ENCODE results near the gene MTOR.
"Not testable (repeated sequence)": the region's sequence is repeated elsewhere in the genome, so short reads cannot be mapped to it uniquely, and the experiment has no call there.

MTOR gene

DNA sequence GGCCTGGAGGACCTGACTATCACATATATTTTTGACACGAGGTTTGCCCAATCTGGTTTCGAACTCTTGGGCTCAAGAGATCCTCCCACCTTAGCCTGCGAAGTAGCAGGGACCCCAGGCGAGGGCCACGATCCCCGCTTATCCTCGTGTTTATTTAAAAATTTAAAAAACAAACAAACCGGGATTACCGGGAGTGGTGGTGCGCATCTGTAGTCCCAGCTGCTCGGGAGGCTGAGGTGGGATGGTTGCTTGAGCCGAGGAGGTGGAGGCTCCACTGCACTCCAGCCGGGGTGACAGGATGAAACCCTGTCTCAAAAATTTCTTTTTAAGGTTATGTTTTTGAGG lies 162.2 kb downstream of the MTOR start:
- Histone ChIP-seq H3K27ac (peak overlapping the region; percentile 96), H3K4me3 (ENCODE audit: low read depth, low read length) (peak overlapping the region; percentile 86), H3K27me3 (ENCODE audit: insufficient read depth, low read depth, severe bottlenecking) (no peaks in the 10 kb centered on the region), H3K9me3 (ENCODE audit: severe bottlenecking) (no peaks in the 10 kb centered on the region), H3K36me3 (peaks cover 36% of the 10 kb centered on the region)
- DNase-seq = no peak
- no peak for TF ChIP-seq CTCF (IDR thresholded peaks at IDR 0.05; ENCODE audit: low read depth, low read length)

DNA sequence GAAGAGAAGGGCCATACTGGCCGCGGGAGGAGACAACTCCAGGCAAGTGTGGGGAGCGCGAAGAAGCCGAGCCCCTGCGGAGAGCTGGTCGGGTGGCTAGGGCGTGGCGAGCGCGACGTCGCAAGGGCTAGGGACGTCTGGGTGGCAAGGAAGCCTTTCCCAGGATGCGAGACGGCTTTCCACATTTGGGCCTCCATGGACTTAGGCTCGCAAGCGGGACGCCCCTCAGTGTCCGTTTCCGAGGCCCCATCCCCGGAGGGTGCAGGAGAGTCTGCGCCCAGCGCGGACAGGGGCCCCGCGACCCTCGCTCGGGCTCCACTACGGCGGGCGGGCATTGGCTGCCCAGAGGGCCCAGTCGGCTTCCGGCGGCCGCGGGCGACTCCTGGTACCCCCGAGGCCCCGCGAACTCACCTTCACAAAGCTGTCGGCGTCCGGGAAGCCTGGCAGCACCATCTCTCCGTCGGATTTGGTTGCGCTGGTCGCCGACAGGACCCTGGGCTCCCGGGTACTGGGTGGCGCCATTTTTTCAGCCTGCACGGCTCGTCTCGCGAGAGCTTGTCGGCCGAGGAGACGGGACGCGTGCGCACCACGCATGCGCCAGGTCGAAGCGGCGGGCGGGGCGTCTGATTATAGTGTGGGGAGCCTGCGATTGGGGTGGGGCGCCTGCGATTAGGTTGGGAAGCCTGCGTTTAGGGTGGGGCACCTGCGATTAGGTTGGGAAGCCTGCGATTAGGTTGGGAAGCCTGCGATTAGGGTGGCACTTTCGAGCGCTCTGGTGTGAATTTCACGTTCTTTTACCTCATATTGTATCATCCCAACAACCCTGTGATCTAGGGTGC lies 162.8 kb downstream of the MTOR start, which contains the start of gene EXOSC10:
EXOSC10 (minus strand) TSS at position 560 of the 839 bp plus-strand sequence; CDS start at position 522, 38 bp downstream.
- peak within 1 kb of the TSS; percentile 96 for H3K27ac ChIP-seq
- no peaks in the 10 kb centered on the region for H3K27me3 ChIP-seq (ENCODE audit: insufficient read depth, low read depth, severe bottlenecking)
- H3K4me3 ChIP-seq (ENCODE audit: low read depth, low read length) = peak within 1 kb of the TSS; percentile 86
- peak; percentile 95 for DNase-seq
- TF ChIP-seq CTCF (IDR thresholded peaks at IDR 0.05; ENCODE audit: low read depth, low read length) = no peak
- H3K36me3 ChIP-seq = peaks cover 42% of the 10 kb centered on the region
- H3K9me3 ChIP-seq (ENCODE audit: severe bottlenecking) = no peaks in the 10 kb centered on the region

DNA sequence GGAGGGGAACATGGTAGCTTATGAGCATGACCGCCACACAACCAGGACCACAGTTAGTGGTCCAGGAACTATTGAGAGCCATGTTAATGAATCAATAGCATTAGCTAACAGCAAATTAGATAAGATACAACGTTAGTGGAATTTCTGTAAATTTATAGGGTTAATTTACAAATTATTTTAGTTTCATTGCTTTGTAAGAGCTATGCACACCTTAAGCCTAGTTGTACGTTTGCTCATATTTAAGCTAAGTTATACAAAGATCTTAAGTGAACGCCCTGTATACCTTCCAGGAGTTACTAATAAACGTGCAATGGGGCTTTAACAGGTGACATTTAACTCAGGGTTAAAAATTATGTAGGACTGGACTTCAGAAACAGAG lies 163.4 kb downstream of the MTOR start:
- no peak for DNase-seq
- peak overlapping the region; percentile 86 for H3K4me3 ChIP-seq (ENCODE audit: low read depth, low read length)
- H3K9me3 ChIP-seq (ENCODE audit: severe bottlenecking) = no peaks in the 10 kb centered on the region
- peak overlapping the region; percentile 96 for H3K27ac ChIP-seq
- H3K27me3 ChIP-seq (ENCODE audit: insufficient read depth, low read depth, severe bottlenecking) = no peaks in the 10 kb centered on the region
- H3K36me3 ChIP-seq = peaks cover 48% of the 10 kb centered on the region
- no peak for TF ChIP-seq CTCF (IDR thresholded peaks at IDR 0.05; ENCODE audit: low read depth, low read length)

- H3K27me3 ChIP-seq (ENCODE audit: insufficient read depth, low read depth, severe bottlenecking) = not testable (repeated sequence)
- peaks cover 81% of the 10 kb centered on the region for H3K36me3 ChIP-seq
Measured at GRCh38 chr1:11083784-11084183, 178.6 kb downstream of the MTOR start.

DNA sequence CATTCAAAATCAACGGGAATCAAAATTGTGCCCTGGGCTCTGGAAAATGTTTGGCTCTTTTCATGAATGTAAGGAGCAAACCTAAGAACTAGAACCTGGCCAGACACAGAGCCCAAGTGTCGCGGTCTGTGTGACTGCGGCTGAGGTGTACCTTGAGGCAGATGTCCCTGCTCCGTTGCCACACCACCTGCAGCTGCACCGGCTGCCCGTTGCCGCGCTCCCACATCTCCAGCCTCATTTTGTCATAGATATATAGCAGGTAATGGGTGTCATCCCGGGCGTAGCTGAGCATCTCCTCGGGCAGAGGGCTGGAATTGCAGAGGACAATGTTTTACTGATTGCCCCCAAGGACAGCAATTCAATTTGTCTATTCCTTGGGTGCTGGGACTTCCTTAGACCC lies 181.4 kb downstream of the MTOR start:
- Histone ChIP-seq H3K27me3 (ENCODE audit: insufficient read depth, low read depth, severe bottlenecking) (no peaks in the 10 kb centered on the region), H3K27ac (0 out of 2 replicates have a peak overlapping the region, but pooled peaks have one; percentile 23)

More at GRCh38 chr1:11083784-11084183, 178.6 kb downstream of the MTOR start:
- not testable (repeated sequence) for H3K27ac ChIP-seq; H3K4me3 ChIP-seq (ENCODE audit: low read depth, low read length); H3K9me3 ChIP-seq (ENCODE audit: severe bottlenecking); DNase-seq

More for the DNA sequence above, 181.4 kb downstream of the MTOR start:
- H3K9me3 ChIP-seq (ENCODE audit: severe bottlenecking) = no peaks in the 10 kb centered on the region
- peaks cover 81% of the 10 kb centered on the region for H3K36me3 ChIP-seq
- DNase-seq = no peak
- H3K4me3 ChIP-seq (ENCODE audit: low read depth, low read length) = no peak overlapping the region
- TF ChIP-seq CTCF (IDR thresholded peaks at IDR 0.05; ENCODE audit: low read depth, low read length) = no peak
